SKM-1 (cell line): ENCODE data around the gene OVOL2.

ENCODE experiments used
- DNase-seq: peaks from one replicate; lab custom pipeline; 2025; ENCODE audit not compliant: unreplicated experiment; lab: John Stamatoyannopoulos, UW

OVOL2 gene

GRCh38 chr20:17990278-17990972, 67.3 kb downstream of the OVOL2 start:
- no peak for DNase-seq

GRCh38 chr20:17987988-17988387, 69.7 kb downstream of the OVOL2 start:
- no peak for DNase-seq

- no peak for DNase-seq
Measured at GRCh38 chr20:17985388-17986018, 72.2 kb downstream of the OVOL2 start.

GRCh38 chr20:17976305-17976704, 81.4 kb downstream of the OVOL2 start:
- no peak for DNase-seq
